ENCODE results near the gene SIGLEC8.
A peak's percentile ranks its signal among the peaks of the same experiment; 100 is the strongest.
"Not testable (repeated sequence)": the region's sequence is repeated elsewhere in the genome, so short reads cannot be mapped to it uniquely, and the experiment has no call there.

Gene SIGLEC8

DNA sequence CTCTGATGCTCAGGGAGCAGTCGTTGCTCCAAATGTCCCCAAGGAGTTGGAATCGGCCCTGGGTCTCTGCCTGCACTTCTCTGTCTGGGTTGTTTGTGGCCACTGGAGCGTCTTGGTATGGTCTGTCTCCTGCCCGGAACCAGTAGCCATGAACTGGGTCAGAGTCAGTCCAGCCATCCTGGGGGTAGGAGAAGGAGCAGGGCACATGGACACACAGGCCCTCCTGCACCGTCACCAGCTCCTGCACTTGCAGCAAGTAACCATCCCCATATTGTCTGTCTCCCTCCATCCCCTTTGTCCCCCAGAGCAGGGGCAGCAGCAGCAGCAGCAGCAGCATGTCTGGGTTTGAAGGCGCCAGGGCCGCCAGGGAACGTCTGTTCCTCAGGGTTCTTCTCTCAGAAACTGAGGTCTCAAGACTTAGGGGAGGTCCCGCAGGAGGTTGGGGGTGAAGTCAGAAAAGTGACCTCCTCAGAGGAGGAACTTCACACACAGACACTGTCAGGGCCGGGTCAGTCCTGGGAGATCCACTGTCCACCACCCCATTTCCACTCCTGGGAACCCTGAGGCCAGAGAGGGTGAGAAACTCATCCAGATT, at the start of gene SIGLEC8:
SIGLEC8 (minus strand) TSS at position 404 of the 595 bp plus-strand sequence; CDS start at position 337, 67 bp downstream.
- no peak for DNase-seq

GRCh38 chr19:51507640-51508058, 49.4 kb upstream of the SIGLEC8 start:
- DNase-seq, result no peak

DNA sequence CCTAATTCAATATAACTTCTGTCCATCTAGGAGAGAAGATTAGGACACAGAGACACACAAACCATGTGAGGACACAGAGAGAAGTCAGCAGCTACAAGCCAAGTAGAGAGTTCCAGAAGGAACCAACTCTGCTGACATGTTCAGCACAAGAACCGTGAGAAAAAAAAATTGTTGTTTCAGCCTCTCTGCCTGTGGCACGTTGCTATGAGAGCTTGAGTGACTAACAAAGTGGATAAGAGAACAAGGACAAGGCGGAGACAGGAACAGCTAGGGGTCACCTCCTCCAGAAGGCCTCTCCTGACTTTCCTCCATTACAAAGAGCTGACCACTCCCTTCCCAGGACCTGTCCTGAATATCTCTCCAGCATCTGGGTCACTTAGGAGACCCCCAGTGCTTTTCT, 48.9 kb upstream of the SIGLEC8 start:
- DNase-seq, result no peak

DNA sequence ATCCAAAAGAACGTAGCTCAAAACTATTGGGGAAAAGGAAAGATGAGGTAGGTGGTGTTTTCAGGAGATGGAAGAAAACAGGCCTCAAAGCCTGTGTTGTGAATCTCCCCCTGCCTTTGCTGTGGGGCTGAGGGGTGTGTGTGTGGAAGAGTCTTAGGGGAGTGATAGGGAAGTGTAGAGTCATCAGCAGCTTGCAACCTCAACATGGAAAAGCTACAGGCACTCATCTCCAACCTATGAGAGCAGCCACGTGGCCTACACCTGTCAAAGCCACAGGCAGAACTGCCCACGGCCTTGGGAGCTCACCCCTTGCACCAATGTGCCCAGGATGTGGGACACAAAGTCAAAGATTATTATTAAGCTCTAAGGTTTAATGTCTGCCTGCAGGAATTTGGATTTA, 47.6 kb upstream of the SIGLEC8 start:
- DNase-seq, result no peak

GRCh38 chr19:51503896-51504295, 45.6 kb upstream of the SIGLEC8 start:
- DNase-seq, result no peak

DNA sequence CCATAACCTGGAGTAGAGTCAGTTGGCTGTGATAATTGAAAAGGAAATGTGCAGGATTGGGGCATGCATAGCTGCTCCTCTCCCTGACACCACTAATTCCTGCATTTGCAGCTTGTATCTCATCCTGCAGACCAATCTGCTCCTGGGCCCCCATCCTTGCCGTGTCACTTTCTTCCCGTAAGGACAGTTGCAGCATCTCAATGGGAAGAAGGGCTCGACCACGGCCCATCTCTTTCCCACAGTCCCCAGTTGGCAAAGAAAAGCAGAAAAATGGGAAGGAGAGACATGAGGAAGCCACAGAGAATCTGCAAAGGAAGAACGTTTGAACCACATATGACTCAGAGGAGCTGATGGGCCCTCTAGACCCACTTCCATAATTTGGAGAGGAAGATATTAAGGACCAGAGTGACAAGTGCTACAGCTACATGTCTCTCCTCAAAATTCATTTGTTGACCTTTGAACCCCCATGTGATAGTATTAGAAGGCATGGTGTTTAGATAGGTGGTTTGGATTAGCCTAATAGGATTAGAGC, 45.1 kb upstream of the SIGLEC8 start:
- no peak for DNase-seq

DNA sequence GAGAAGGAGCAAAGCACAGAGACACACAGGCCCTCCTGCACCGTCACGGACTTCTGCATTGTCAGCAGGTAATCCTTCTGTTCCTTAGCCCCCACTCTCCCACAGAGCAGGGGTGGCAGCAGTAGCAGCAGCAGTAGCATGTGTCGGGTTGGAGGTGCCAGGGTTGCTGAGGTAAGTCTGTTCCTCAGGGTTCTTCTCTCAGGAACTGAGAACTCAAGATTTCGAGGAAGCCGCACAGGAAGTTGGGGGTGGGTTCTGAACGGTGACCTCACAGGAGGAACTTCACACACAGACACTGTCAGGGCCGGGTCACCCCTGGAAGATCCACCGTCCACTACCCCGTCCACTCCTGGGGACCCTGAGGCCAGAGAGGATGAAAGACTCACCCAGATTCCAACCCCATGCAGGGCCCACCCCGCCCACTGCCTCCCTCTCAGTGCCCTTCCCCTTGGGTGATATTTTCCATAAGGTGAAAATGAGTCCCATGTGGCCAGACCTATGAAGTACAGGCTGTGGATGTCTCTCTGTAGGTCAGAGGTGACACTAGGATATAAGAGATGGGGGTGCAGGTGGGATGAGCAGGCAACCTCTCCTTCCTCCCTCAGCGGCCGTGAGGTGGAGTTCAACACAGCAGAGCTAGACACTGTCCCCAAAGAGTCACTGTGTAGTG, 43.5 kb upstream of the SIGLEC8 start, which contains the start of gene SIGLEC12:
SIGLEC12 (minus strand) TSS at position 207 of the 670 bp plus-strand sequence; CDS start at position 140, 67 bp downstream.
- peak; percentile 31 for DNase-seq

DNA sequence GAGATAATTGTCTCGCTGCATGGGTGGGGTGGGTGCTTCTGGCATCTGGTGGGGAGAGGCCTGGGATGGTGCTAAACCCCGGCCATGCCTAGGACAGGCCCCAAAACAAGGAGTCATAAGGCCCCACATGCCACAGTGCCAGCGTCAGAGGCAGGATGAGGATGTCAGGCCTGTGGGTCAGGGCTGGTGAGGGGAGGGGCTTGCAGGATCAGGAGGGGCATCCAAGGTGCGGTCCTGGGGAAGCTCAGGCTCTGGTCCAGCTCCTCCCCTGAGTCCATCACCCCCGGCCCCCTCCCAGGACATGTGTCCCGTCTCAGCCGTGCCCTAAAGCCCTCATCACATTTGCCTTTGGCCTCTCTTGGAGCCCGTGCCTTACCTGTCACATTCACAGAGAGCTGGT, 42.7 kb upstream of the SIGLEC8 start:
- DNase-seq, result not testable (repeated sequence)

GRCh38 chr19:51497666-51498065, 39.4 kb upstream of the SIGLEC8 start:
- DNase-seq, result no peak

- DNase-seq, result no peak
Observed at GRCh38 chr19:51493776-51494175, 35.5 kb upstream of the SIGLEC8 start.

- DNase-seq, result no peak
Observed at GRCh38 chr19:51491586-51491985, 33.3 kb upstream of the SIGLEC8 start.

DNA sequence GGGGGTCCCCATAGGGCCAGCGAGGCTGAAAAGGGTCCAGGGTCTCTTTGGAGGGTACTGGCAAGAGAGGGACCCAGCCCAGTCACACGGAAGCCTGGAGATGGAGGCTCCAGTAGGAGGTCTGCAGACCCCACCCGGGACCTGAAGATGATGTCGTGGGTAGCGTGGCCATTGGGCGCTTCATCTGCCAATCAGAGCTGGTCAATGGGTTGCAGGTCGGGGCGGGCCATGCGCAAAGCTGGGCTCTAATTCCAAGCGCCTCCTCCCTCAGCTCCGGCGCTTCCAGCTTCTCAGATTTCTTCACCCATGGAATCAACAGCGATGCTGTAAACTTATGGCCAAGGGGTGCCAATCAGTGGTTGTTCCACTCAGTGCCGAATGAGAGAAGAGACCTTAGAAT, 32.4 kb upstream of the SIGLEC8 start:
- DNase-seq, result no peak

DNA sequence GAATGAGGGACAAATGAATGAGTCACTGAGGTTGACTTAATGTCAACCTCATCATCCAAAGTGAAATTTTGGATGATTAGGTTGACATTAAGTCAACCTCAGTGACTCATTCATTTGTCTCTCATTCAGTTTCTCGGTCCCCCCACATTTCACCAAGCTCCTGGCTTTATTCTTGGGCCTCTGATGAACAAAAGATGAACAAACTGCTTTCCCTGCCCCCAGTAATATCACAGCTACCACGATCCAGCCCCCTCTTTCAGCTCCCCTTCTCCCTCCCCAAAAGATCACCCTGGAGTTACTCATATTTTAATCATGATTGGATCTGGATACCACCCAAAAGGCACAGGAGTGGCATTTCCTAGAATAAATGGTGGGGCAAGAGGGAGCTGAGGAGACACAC, 30.9 kb upstream of the SIGLEC8 start:
- no peak for DNase-seq

GRCh38 chr19:51488491-51488890, 30.2 kb upstream of the SIGLEC8 start:
- no peak for DNase-seq

DNA sequence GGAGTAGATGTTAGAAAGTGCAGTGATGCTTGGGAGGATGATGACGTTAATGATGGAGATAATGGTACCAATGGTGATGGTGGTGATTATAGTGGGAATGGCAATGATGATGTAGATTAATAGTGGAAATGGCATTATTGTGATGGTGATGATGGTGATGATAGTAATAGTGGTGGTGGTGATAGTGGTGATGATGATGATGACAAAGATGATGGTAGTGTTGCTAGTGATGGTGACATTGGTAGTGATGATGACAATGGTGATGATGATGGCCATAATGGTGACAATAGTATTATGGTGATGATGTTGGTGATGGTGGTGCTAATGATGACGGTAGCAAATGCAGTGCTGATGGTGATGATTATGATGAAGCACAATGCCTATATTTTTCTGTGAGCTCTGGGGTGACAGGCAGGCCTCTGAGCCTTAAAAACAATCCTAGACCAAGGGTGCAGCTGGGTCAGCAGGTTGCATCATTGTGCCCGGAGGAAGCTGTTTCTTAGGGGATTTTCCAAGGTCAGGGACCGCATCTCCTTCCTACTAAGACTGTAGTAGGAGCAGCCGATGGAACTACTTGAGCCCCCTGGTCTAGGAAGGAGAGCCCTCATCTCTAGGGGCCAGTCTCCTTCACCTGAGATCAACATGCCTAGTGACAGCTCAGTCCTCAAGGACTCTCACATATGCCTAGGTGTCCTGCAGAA, 27.9 kb upstream of the SIGLEC8 start:
- DNase-seq, result no peak

GRCh38 chr19:51480590-51480989, 22.3 kb upstream of the SIGLEC8 start:
- no peak for DNase-seq

DNA sequence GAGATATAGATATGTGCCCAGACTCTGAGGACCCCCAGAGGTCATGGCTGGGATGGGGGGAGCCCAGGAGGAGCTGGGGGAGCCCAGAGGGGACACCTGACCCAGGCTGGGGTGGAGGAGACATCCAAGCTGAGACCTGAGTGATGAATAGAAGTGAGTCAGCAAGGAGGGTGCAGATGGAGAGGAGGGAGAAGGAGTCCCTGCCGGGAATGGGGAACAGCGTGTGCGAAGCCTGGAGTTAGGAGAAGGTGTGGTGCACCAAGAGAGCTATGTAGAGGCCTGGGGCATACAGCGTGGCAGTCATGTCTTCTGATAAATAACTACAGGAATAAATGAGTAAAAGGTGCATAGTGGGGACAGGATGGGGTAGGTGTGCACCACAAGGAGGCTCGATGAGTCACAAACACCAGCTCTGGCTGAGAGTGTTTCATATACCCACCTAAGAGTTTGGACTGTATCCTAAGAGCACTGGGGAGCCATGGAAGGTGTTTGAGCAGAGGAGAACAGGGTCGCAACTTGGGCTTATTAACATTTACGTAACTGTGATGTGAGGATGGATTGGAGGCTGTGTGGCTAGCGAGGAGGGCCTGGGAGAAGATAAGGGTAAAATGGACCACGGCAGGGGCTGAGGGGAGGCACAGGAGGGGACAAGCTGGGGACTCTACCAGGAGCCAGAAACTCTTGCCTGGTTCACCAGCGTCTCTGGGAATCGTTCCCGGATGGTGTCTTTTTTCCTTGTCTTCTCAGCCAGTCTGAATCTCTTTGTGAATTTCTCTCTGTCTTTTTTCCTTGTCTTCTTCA, 21.5 kb upstream of the SIGLEC8 start:
- no peak for DNase-seq

- DNase-seq, result no peak
Observed at GRCh38 chr19:51478381-51479234, 20.4 kb upstream of the SIGLEC8 start, which contains the start of gene CEACAM18. CEACAM18 (plus strand) TSS chr19:51478539.

DNA sequence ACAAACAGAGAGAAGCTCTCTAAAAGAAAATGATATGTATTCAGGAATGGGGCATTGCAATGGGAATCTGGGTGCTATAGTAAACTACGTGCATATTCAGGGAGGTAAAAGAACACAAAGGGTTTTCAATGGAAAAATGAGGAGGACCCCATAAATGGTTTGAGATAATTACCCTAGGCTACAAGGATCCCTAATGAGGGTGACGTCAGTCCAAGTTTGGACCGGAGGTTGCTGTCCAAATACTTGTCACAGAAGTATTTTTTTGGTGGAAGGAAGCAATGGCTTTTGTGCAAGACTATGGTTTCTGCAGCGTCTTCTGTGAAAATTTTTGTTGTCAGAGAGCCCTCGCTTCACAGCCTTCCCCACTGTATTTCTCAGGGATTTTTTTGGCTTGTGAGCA, 19.1 kb upstream of the SIGLEC8 start:
- DNase-seq, result no peak

GRCh38 chr19:51476164-51476563, 17.9 kb upstream of the SIGLEC8 start:
- no peak for DNase-seq

DNA sequence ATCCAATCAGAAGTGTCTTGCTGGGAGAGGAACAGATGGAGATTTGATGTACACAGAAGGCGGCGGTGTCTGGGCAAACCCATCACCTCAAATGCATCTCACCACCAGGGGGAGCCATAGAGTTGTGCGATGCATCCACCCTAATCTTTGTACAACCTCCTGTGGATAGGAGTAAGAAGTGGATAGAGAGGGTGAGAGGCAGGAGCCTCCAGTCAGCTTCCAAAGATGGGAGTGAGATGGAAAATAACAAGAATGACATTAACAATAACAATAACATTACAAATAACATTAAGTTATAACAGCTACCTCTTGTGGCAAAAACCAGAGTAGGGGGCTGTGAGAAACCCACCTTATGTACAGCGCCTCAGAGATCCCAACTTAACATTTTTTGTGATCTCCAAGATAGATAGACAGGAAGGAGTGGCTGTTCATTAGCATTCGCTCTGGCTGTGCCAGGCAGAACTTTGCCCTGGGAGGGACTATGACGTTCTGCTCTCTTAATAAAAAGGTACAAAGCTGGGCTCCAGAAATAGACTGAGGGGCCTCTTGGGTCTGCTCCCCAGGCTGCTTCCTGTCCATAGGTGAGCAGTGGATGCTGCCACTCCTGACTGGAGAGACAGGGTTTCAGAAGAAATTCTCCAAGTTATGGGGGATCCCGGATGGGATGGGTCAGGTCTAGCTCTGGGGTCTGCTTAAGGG, 14.9 kb upstream of the SIGLEC8 start:
- peak; percentile 58 for DNase-seq

Data from femur (tissue), 1 donor.